ENCODE results near the gene CHD9.
"Not testable (repeated sequence)": the region's sequence is repeated elsewhere in the genome, so short reads cannot be mapped to it uniquely, and the experiment has no call there.

The CHD9 gene

GRCh38 chr16:53048139-53048915 is 6.5 kb upstream of the CHD9 start:
- H3K4me3 ChIP-seq (ENCODE audit: low read length) = no peak overlapping the region
- no peak for DNase-seq (ENCODE audit: low read depth)
- no peak for TF ChIP-seq CTCF (conservative IDR thresholded peaks at IDR 0.05; ENCODE audit: low read depth, low read length)

- not testable (repeated sequence) for H3K4me3 ChIP-seq (ENCODE audit: low read length); DNase-seq (ENCODE audit: low read depth)
These were observed 3.5 kb upstream of the CHD9 start for GRCh38 chr16:53051255-53051654.

- DNase-seq (ENCODE audit: low read depth) = peak; percentile 81
- peak within 1 kb of the TSS; percentile 4 for H3K4me3 ChIP-seq (ENCODE audit: low read length)
- TF ChIP-seq CTCF (conservative IDR thresholded peaks at IDR 0.05; ENCODE audit: low read depth, low read length) = no peak
These were observed 2.0 kb upstream of the CHD9 start, which contains the start of gene CHD9NB for GRCh38 chr16:53052519-53053501. Gene CHD9NB, minus strand, starts transcription at chr16:53052897. Its CDS starts 8,739 bp downstream, at chr16:53044158.

GRCh38 chr16:53053967-53054669 is 673 bp upstream of the CHD9 start:
- no peak for TF ChIP-seq CTCF (conservative IDR thresholded peaks at IDR 0.05; ENCODE audit: low read depth, low read length)
- H3K4me3 ChIP-seq (ENCODE audit: low read length) = peak overlapping the region; percentile 77
- DNase-seq (ENCODE audit: low read depth) = no peak

GRCh38 chr16:53055541-53056391 is 975 bp downstream of the CHD9 start:
- DNase-seq (ENCODE audit: low read depth) = no peak
- H3K4me3 ChIP-seq (ENCODE audit: low read length) = peak overlapping the region; percentile 77
- no peak for TF ChIP-seq CTCF (conservative IDR thresholded peaks at IDR 0.05; ENCODE audit: low read depth, low read length)

GRCh38 chr16:53056392-53056881 is 1.6 kb downstream of the CHD9 start:
- no peak for DNase-seq (ENCODE audit: low read depth)
- no peak overlapping the region for H3K4me3 ChIP-seq (ENCODE audit: low read length)
- no peak for TF ChIP-seq CTCF (conservative IDR thresholded peaks at IDR 0.05; ENCODE audit: low read depth, low read length)

All from retinal pigment epithelial cell (primary cell).